Measurements from ENCODE around the gene ZKSCAN3. TPM values are rescaled to one million over a fixed set of nuclear protein-coding genes. Genes with fewer than 3 reads are reported as not detected.
A peak's percentile ranks its signal among the peaks of the same experiment; 100 is the strongest.
"Not testable (repeated sequence)": the region's sequence is repeated elsewhere in the genome, so short reads cannot be mapped to it uniquely, and the experiment has no call there.

ZKSCAN3 gene
- total RNA-seq, 1 donor from 2014 or later = 9.5 TPM

- DNase-seq (ENCODE audit: low spot score) = peak; percentile 85
- Mint-ChIP-seq H3K36me3 (ENCODE audit: low read depth, unreplicated experiment) (peaks cover 8% of the 10 kb centered on the region), H3K27me3 (ENCODE audit: unreplicated experiment) (peaks cover 4% of the 10 kb centered on the region), H3K4me3 (ENCODE audit: unreplicated experiment) (peak overlapping the region; percentile 83), H3K4me1 (ENCODE audit: unreplicated experiment) (peaks cover 20% of the 10 kb centered on the region), H3K27ac (ENCODE audit: unreplicated experiment) (peak overlapping the region; percentile 82), H3K9me3 (ENCODE audit: unreplicated experiment) (no peaks in the 10 kb centered on the region)
- peak; percentile 86 for TF ChIP-seq CTCF (IDR thresholded peaks at IDR 0.05; ENCODE audit: unreplicated experiment)
Observed at GRCh38 chr6:28355743-28356665, 6.3 kb downstream of the ZKSCAN3 start.

- H3K36me3 Mint-ChIP-seq (ENCODE audit: low read depth, unreplicated experiment) = peaks cover 8% of the 10 kb centered on the region
- peaks cover 4% of the 10 kb centered on the region for H3K27me3 Mint-ChIP-seq (ENCODE audit: unreplicated experiment)
- no peaks in the 10 kb centered on the region for H3K9me3 Mint-ChIP-seq (ENCODE audit: unreplicated experiment)
- no peak overlapping the region for H3K4me3 Mint-ChIP-seq (ENCODE audit: unreplicated experiment)
- DNase-seq (ENCODE audit: low spot score) = no peak
- peaks cover 18% of the 10 kb centered on the region for H3K4me1 Mint-ChIP-seq (ENCODE audit: unreplicated experiment)
- peak overlapping the region; percentile 82 for H3K27ac Mint-ChIP-seq (ENCODE audit: unreplicated experiment)
- no peak for TF ChIP-seq CTCF (IDR thresholded peaks at IDR 0.05; ENCODE audit: unreplicated experiment)
Observed at GRCh38 chr6:28356666-28357020, 6.9 kb downstream of the ZKSCAN3 start.

GRCh38 chr6:28357036-28357435 is 7.3 kb downstream of the ZKSCAN3 start:
- Mint-ChIP-seq H3K4me1 (ENCODE audit: unreplicated experiment) (peaks cover 17% of the 10 kb centered on the region), H3K27me3 (ENCODE audit: unreplicated experiment) (peaks cover 4% of the 10 kb centered on the region), H3K4me3 (ENCODE audit: unreplicated experiment) (no peak overlapping the region), H3K36me3 (ENCODE audit: low read depth, unreplicated experiment) (peaks cover 8% of the 10 kb centered on the region), H3K27ac (ENCODE audit: unreplicated experiment) (no peak overlapping the region), H3K9me3 (ENCODE audit: unreplicated experiment) (no peaks in the 10 kb centered on the region)
- DNase-seq (ENCODE audit: low spot score) = no peak
- TF ChIP-seq CTCF (IDR thresholded peaks at IDR 0.05; ENCODE audit: unreplicated experiment) = no peak

GRCh38 chr6:28359562-28359961 is 9.8 kb downstream of the ZKSCAN3 start:
- not testable (repeated sequence) for H3K27me3 Mint-ChIP-seq (ENCODE audit: unreplicated experiment); H3K36me3 Mint-ChIP-seq (ENCODE audit: low read depth, unreplicated experiment); H3K9me3 Mint-ChIP-seq (ENCODE audit: unreplicated experiment); DNase-seq (ENCODE audit: low spot score); H3K4me3 Mint-ChIP-seq (ENCODE audit: unreplicated experiment); H3K27ac Mint-ChIP-seq (ENCODE audit: unreplicated experiment)
- H3K4me1 Mint-ChIP-seq (ENCODE audit: unreplicated experiment) = peaks cover 17% of the 10 kb centered on the region

- Mint-ChIP-seq H3K9me3 (ENCODE audit: unreplicated experiment) (no peaks in the 10 kb centered on the region), H3K4me1 (ENCODE audit: unreplicated experiment) (peaks cover 10% of the 10 kb centered on the region), H3K27me3 (ENCODE audit: unreplicated experiment) (no peaks in the 10 kb centered on the region), H3K4me3 (ENCODE audit: unreplicated experiment) (no peak overlapping the region), H3K27ac (ENCODE audit: unreplicated experiment) (no peak overlapping the region), H3K36me3 (ENCODE audit: low read depth, unreplicated experiment) (peaks cover 7% of the 10 kb centered on the region)
- no peak for TF ChIP-seq CTCF (IDR thresholded peaks at IDR 0.05; ENCODE audit: unreplicated experiment)
- no peak for DNase-seq (ENCODE audit: low spot score)
Observed at GRCh38 chr6:28360961-28361360, 11.2 kb downstream of the ZKSCAN3 start.

- not testable (repeated sequence) for H3K9me3 Mint-ChIP-seq (ENCODE audit: unreplicated experiment); H3K4me3 Mint-ChIP-seq (ENCODE audit: unreplicated experiment); H3K4me1 Mint-ChIP-seq (ENCODE audit: unreplicated experiment); H3K27ac Mint-ChIP-seq (ENCODE audit: unreplicated experiment); H3K27me3 Mint-ChIP-seq (ENCODE audit: unreplicated experiment); DNase-seq (ENCODE audit: low spot score)
- H3K36me3 Mint-ChIP-seq (ENCODE audit: low read depth, unreplicated experiment) = peaks cover 22% of the 10 kb centered on the region
Observed at GRCh38 chr6:28365590-28365989, 15.8 kb downstream of the ZKSCAN3 start.
